ENCODE data around the gene SPATA6.
"Not testable (repeated sequence)": the region's sequence is repeated elsewhere in the genome, so short reads cannot be mapped to it uniquely, and the experiment has no call there.

SPATA6 gene

GRCh38 chr1:48471691-48472576 lies at the start of gene SPATA6:
SPATA6 (minus strand) TSS chr1:48472204; CDS start chr1:48472008, 196 bp downstream.
- peak; percentile 84 for DNase-seq (ENCODE audit: low read depth)

GRCh38 chr1:48519896-48520295 lies 47.9 kb upstream of the SPATA6 start:
- DNase-seq (ENCODE audit: low read depth) = not testable (repeated sequence)

- no peak for DNase-seq (ENCODE audit: low read depth)
Measured at GRCh38 chr1:48506870-48507269, 34.9 kb upstream of the SPATA6 start.

- DNase-seq (ENCODE audit: low read depth) = no peak
Measured at GRCh38 chr1:48500541-48501450, 28.8 kb upstream of the SPATA6 start.

- no peak for DNase-seq (ENCODE audit: low read depth)
Measured at GRCh38 chr1:48499211-48499735, 27.3 kb upstream of the SPATA6 start.

GRCh38 chr1:48498096-48498791 lies 26.2 kb upstream of the SPATA6 start:
- DNase-seq (ENCODE audit: low read depth) = peak; percentile 56

- DNase-seq (ENCODE audit: low read depth) = no peak
Measured at GRCh38 chr1:48495911-48496310, 23.9 kb upstream of the SPATA6 start.

GRCh38 chr1:48495166-48495565 lies 23.2 kb upstream of the SPATA6 start:
- DNase-seq (ENCODE audit: low read depth) = no peak

- DNase-seq (ENCODE audit: low read depth) = peak; percentile 31
Measured at GRCh38 chr1:48493970-48494769, 22.2 kb upstream of the SPATA6 start.

GRCh38 chr1:48493041-48493440 lies 21.0 kb upstream of the SPATA6 start:
- no peak for DNase-seq (ENCODE audit: low read depth)

GRCh38 chr1:48492392-48492791 lies 20.4 kb upstream of the SPATA6 start:
- no peak for DNase-seq (ENCODE audit: low read depth)

GRCh38 chr1:48488721-48489120 lies 16.7 kb upstream of the SPATA6 start:
- no peak for DNase-seq (ENCODE audit: low read depth)

GRCh38 chr1:48480504-48480903 lies 8.5 kb upstream of the SPATA6 start:
- DNase-seq (ENCODE audit: low read depth) = no peak

GRCh38 chr1:48480023-48480422 lies 8.0 kb upstream of the SPATA6 start:
- not testable (repeated sequence) for DNase-seq (ENCODE audit: low read depth)

- no peak for DNase-seq (ENCODE audit: low read depth)
Measured at GRCh38 chr1:48472638-48473037, 634 bp upstream of the SPATA6 start.

- no peak for DNase-seq (ENCODE audit: low read depth)
Measured at GRCh38 chr1:48470950-48471690, 884 bp downstream of the SPATA6 start.

GRCh38 chr1:48470481-48470855 lies 1.5 kb downstream of the SPATA6 start:
- no peak for DNase-seq (ENCODE audit: low read depth)

GRCh38 chr1:48469616-48470480 lies 2.2 kb downstream of the SPATA6 start:
- DNase-seq (ENCODE audit: low read depth) = no peak

GRCh38 chr1:48466594-48466993 lies 5.4 kb downstream of the SPATA6 start:
- no peak for DNase-seq (ENCODE audit: low read depth)

All from amniotic epithelial cell (primary cell).